OCI-LY1 (cell line): ENCODE measurements around the gene UPB1.

Experiments used
- H2AFZ ChIP-seq: fragments of 200-600 bp; sonication (generic), shearing (Covaris generic); 2 replicates; pipeline ENCODE4 v1.6.0; 2014; ENCODE audit warnings: antibody characterized with exemption, mild to moderate bottlenecking, low read length
- H3F3A ChIP-seq: fragments of 200-600 bp; sonication (generic), shearing (Covaris generic); 2 replicates; pipeline ENCODE4 v1.6.0; 2014; ENCODE audit warnings: mild to moderate bottlenecking, antibody characterized with exemption, low read length, moderate library complexity; ENCODE audit not compliant: insufficient read depth
- H3K27ac ChIP-seq: fragments of 200-600 bp; sonication (generic); 2 replicates; pipeline ENCODE4 v1.5.1; 2014; ENCODE audit warnings: low read length, mixed run types, mild to moderate bottlenecking, low read depth; ENCODE audit not compliant: poor library complexity, severe bottlenecking
- H3K27me3 ChIP-seq: fragments of 200-600 bp; sonication (generic); 2 replicates; pipeline ENCODE4 v1.6.0; 2014; ENCODE audit warnings: antibody characterized with exemption, mild to moderate bottlenecking, low read length, moderate library complexity; ENCODE audit not compliant: insufficient read depth
- H3K36me3 ChIP-seq: fragments of 200-600 bp; sonication (generic); 2 replicates; pipeline ENCODE4 v1.6.1; 2014; ENCODE audit warnings: mild to moderate bottlenecking, antibody characterized with exemption, low read length, moderate library complexity, mixed read lengths; ENCODE audit not compliant: insufficient read depth
- H3K4me1 ChIP-seq: fragments of 200-600 bp; sonication (generic); 2 replicates; pipeline ENCODE4 v1.5.1; 2014; ENCODE audit warnings: mild to moderate bottlenecking, low read length, moderate library complexity; ENCODE audit not compliant: insufficient read depth, severe bottlenecking
- H3K4me2 ChIP-seq: fragments of 200-600 bp; sonication (generic), shearing (Covaris generic); 2 replicates; pipeline ENCODE4 v1.6.1; 2014; ENCODE audit warnings: low read length
- H3K4me3 ChIP-seq: fragments of 200-600 bp; sonication (generic); 2 replicates; pipeline ENCODE4 v1.5.1; 2014; ENCODE audit warnings: low read length, low read depth, mild to moderate bottlenecking, mixed read lengths; ENCODE audit not compliant: poor library complexity, severe bottlenecking
- H3K79me2 ChIP-seq: fragments of 200-600 bp; shearing (Covaris generic); 2 replicates; pipeline ENCODE4 v1.6.1; 2016; ENCODE audit warnings: mixed run types, low read length, mixed read lengths; ENCODE audit not compliant: insufficient read depth
- H3K9ac ChIP-seq: fragments of 200-600 bp; sonication (generic), shearing (Covaris generic); 2 replicates; pipeline ENCODE4 v1.6.1; 2014; ENCODE audit warnings: mild to moderate bottlenecking, low read length, mixed read lengths
- H3K9me2 ChIP-seq: fragments of 200-600 bp; sonication (generic), shearing (Covaris generic); 2 replicates; pipeline ENCODE4 v1.6.1; 2014; ENCODE audit warnings: low read depth, mild to moderate bottlenecking, low read length, mixed read lengths
- H3K9me3 ChIP-seq: fragments of 200-600 bp; shearing (Covaris generic); 2 replicates; pipeline ENCODE4 v1.6.1; 2014; ENCODE audit warnings: low read length, mixed read lengths
- H4K20me1 ChIP-seq: fragments of 200-600 bp; sonication (generic), shearing (Covaris generic); 2 replicates; pipeline ENCODE4 v1.6.0; 2016; ENCODE audit warnings: mild to moderate bottlenecking, low read length; ENCODE audit not compliant: insufficient read depth
- EZH2 ChIP-seq: fragments of 200-600 bp; sonication (generic), shearing (Covaris generic); IDR thresholded peaks from 2 replicates; pipeline ENCODE4 v1.8.0; 2017; ENCODE audit warnings: borderline replicate concordance, mixed run types, mild to moderate bottlenecking, antibody characterized with exemption, low read length, moderate library complexity, mixed read lengths
- TF ChIP-seq, protein P1 (sequence below): fragments of 200-600 bp; sonication (generic), shearing (Covaris generic); IDR thresholded peaks from 2 replicates; pipeline ENCODE4 v1.5.1; 2017; ENCODE audit warnings: mild to moderate bottlenecking, antibody characterized with exemption, low read length, moderate library complexity, mixed read lengths

The UPB1 gene

DNA sequence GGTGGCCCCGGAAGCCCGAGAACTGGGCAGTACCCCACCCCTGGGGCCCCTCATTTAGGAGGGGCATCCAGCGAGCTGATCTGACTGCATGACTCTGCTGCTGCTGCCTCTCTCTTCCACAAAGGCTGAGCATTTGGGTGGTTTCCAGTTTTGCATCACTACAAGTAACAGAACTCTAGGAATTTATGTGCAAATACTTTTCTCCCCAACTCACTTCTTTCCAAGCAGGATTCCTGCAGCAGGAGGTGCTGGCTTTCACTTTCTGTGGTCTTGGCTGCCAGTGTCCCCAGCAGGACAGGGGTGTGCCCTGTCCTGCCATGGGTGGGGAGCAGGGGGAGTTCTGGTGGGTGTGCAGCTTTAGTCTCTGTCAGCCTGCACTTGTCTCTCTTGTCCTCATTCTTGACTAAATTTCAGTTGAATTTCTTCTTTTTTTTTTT lies 21.2 kb downstream of the UPB1 start:
- Histone ChIP-seq H3K9ac (no peak overlapping the region), H3K79me2 (no peaks in the 10 kb centered on the region), H4K20me1 (no peaks in the 10 kb centered on the region), H3K4me3 (no peak overlapping the region), H3K4me1 (peaks cover 13% of the 10 kb centered on the region), H3F3A (no peaks in the 10 kb centered on the region), H3K9me3 (no peaks in the 10 kb centered on the region), H3K27me3 (no peaks in the 10 kb centered on the region), H3K36me3 (no peaks in the 10 kb centered on the region), H3K4me2 (no peak overlapping the region), H3K27ac (no peak overlapping the region), H3K9me2 (no peaks in the 10 kb centered on the region), H2AFZ (no peak overlapping the region)
- TF ChIP-seq, protein P1, sequence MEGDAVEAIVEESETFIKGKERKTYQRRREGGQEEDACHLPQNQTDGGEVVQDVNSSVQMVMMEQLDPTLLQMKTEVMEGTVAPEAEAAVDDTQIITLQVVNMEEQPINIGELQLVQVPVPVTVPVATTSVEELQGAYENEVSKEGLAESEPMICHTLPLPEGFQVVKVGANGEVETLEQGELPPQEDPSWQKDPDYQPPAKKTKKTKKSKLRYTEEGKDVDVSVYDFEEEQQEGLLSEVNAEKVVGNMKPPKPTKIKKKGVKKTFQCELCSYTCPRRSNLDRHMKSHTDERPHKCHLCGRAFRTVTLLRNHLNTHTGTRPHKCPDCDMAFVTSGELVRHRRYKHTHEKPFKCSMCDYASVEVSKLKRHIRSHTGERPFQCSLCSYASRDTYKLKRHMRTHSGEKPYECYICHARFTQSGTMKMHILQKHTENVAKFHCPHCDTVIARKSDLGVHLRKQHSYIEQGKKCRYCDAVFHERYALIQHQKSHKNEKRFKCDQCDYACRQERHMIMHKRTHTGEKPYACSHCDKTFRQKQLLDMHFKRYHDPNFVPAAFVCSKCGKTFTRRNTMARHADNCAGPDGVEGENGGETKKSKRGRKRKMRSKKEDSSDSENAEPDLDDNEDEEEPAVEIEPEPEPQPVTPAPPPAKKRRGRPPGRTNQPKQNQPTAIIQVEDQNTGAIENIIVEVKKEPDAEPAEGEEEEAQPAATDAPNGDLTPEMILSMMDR, result no peak
- no peak for TF ChIP-seq EZH2

DNA sequence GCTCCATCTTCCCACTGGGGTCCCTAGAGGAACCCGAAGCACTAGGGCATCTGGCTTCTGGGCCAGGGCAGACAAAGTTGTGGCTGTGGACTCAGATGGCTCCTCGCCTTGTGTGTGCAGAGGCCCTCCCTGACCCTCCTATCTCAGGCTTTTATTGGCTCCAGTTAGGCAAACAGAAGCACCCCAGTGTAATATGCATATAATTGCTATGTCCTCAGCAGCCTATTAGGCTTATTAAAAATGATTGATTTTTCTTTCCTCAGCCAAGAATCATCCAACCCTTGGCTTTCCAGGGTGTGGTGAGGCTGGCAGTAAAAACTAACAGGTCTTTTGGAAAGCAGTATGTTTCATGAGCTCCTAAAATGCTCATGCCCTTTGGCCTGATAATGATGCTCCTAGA lies 22.3 kb downstream of the UPB1 start:
- Histone ChIP-seq H3K79me2 (no peaks in the 10 kb centered on the region), H3F3A (no peaks in the 10 kb centered on the region), H3K27me3 (no peaks in the 10 kb centered on the region), H3K4me1 (peaks cover 7% of the 10 kb centered on the region), H3K27ac (no peak overlapping the region), H3K9me3 (no peaks in the 10 kb centered on the region), H3K4me3 (no peak overlapping the region), H2AFZ (no peak overlapping the region), H3K4me2 (no peak overlapping the region), H4K20me1 (no peaks in the 10 kb centered on the region), H3K9ac (no peak overlapping the region), H3K36me3 (no peaks in the 10 kb centered on the region), H3K9me2 (no peaks in the 10 kb centered on the region)
- no peak for TF ChIP-seq EZH2
- TF ChIP-seq, protein P1, result no peak

DNA sequence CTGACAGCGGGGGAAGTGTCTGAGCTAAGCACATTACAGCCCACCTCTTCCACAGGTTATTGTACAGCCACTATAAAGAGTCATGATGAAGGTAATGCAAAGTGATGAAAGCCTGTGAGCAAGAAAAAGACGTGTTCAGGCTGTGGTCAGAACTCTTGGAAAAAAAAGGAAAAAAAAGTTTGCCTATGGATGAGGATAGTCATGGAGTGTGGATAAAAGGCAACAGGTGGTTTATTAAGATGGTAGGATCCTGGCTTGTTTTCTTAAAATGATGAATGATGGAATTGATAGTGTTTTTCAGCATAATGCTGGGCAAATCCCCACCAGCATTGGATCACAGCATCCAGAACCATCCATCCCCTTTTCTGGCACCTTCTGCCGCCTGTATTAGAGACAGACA lies 23.1 kb downstream of the UPB1 start:
- Histone ChIP-seq H3K9ac (no peak overlapping the region), H2AFZ (no peak overlapping the region), H3K9me3 (no peaks in the 10 kb centered on the region), H3K36me3 (no peaks in the 10 kb centered on the region), H3K9me2 (no peaks in the 10 kb centered on the region), H3F3A (no peaks in the 10 kb centered on the region), H4K20me1 (no peaks in the 10 kb centered on the region), H3K4me3 (no peak overlapping the region), H3K79me2 (no peaks in the 10 kb centered on the region), H3K4me2 (no peak overlapping the region), H3K4me1 (peaks cover 4% of the 10 kb centered on the region), H3K27ac (no peak overlapping the region), H3K27me3 (no peaks in the 10 kb centered on the region)
- TF ChIP-seq EZH2, result no peak
- TF ChIP-seq, protein P1, result no peak
